ENCODE results near the gene FADS2. TPM values are rescaled to one million over a fixed set of nuclear protein-coding genes. Genes with fewer than 3 reads are reported as not detected.

FADS2 gene
- total and polyA plus RNA-seq, 7 donors, result 3.6 to 50.2 (median 21.7) TPM

GRCh38 chr11:61866958-61867343 is 38.9 kb downstream of the FADS2 start:
- no peaks in the 10 kb centered on the region for H3K27me3 ChIP-seq
- intact Hi-C loops (cut with DNase I), result no loop called here
- DNase-seq, result no peak
- 90 to 95% methylated on average over 6 of the region's 6 CpGs for WGBS, 2 donors
- TF ChIP-seq, protein P1, sequence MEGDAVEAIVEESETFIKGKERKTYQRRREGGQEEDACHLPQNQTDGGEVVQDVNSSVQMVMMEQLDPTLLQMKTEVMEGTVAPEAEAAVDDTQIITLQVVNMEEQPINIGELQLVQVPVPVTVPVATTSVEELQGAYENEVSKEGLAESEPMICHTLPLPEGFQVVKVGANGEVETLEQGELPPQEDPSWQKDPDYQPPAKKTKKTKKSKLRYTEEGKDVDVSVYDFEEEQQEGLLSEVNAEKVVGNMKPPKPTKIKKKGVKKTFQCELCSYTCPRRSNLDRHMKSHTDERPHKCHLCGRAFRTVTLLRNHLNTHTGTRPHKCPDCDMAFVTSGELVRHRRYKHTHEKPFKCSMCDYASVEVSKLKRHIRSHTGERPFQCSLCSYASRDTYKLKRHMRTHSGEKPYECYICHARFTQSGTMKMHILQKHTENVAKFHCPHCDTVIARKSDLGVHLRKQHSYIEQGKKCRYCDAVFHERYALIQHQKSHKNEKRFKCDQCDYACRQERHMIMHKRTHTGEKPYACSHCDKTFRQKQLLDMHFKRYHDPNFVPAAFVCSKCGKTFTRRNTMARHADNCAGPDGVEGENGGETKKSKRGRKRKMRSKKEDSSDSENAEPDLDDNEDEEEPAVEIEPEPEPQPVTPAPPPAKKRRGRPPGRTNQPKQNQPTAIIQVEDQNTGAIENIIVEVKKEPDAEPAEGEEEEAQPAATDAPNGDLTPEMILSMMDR (IDR thresholded peaks at IDR 0.05), result no peak
- TF ChIP-seq POLR2A (IDR thresholded peaks at IDR 0.05), result no peak
- TF ChIP-seq POLR2AphosphoS5 (IDR thresholded peaks at IDR 0.05), result no peak
- TF ChIP-seq EP300 (IDR thresholded peaks at IDR 0.05), result no peak
- H3K4me1 ChIP-seq, result peaks cover 0 to 10% (median 3%) of the 10 kb centered on the region in 4 donors
- peaks cover 0 to 43% (median 0%) of the 10 kb centered on the region in 4 donors for H3K36me3 ChIP-seq
- no peak overlapping the region for H3K4me3 ChIP-seq
- no peaks in the 10 kb centered on the region for H3K9me3 ChIP-seq
- H3K27ac ChIP-seq, result no peak overlapping the region

DNA sequence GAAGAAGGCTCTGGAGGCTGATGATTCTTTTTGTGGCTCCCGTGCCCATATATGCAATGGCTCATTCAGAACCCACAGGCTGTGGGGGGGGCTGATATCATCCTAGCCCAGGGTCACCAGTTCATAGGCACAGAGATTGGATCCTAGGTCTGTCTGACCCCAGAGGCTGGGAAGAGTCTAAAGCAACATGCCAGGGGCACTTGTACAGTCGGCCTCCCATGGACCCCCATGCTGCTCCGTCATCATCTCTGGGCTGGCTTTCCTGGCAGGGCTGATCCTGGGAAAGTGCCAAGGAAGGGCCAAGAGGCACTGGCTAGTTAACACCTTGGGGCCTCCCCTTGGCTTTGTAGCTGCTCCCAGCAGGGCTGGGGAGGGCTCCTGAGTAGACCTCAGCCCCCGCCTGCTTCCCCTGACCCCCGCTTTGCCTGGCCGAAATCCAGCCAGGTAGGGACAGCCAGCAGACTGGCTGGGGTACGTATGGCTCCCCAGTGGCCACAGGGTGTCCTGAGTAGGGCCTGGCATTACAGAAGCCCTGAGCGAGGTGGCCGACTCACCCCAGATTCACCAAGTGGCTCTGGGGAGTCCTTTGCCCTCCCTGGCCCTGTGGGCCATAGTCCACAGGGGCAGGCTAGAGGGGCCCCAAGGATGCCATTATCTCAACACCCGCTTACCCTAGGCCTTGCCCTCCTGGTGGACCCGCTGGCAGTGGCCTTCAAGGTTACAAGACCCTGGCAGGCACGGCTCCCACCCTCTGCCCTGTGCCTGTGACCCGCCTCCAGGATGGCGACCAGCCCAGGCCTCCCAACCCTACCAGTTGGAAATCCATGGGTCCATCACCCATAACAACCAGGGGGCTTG is 40.7 kb downstream of the FADS2 start:
- WGBS, 2 donors, result 87 to 88% methylated on average over 14 of the region's 14 CpGs
- intact Hi-C loops (cut with DNase I), result no loop called here
- H3K27ac ChIP-seq, result no peak overlapping the region

GRCh38 chr11:61869429-61869707 is 41.3 kb downstream of the FADS2 start:
- intact Hi-C loops (cut with DNase I), result no loop called here
- Histone ChIP-seq H3K27me3 (no peaks in the 10 kb centered on the region), H3K27ac (no peak overlapping the region), H3K4me3 (no peak overlapping the region), H3K4me1 (peaks cover 0 to 10% (median 3%) of the 10 kb centered on the region in 4 donors), H3K36me3 (peaks cover 0 to 25% (median 0%) of the 10 kb centered on the region in 4 donors), H3K9me3 (no peaks in the 10 kb centered on the region)
- no peak for DNase-seq
- no peak for TF ChIP-seq POLR2AphosphoS5 (IDR thresholded peaks at IDR 0.05)
- TF ChIP-seq POLR2A (IDR thresholded peaks at IDR 0.05), result no peak
- no peak for TF ChIP-seq EP300 (IDR thresholded peaks at IDR 0.05)
- TF ChIP-seq, protein P1 (IDR thresholded peaks at IDR 0.05), result no peak
- WGBS, 2 donors, result 46 to 78% methylated on average over 4 of the region's 4 CpGs

More for the DNA sequence above, 40.7 kb downstream of the FADS2 start:
- TF ChIP-seq EP300 (IDR thresholded peaks at IDR 0.05) (no peak), POLR2AphosphoS5 (IDR thresholded peaks at IDR 0.05) (no peak)
- Histone ChIP-seq H3K4me1 (peaks cover 0 to 10% (median 3%) of the 10 kb centered on the region in 4 donors), H3K4me3 (no peak overlapping the region), H3K36me3 (peaks cover 0 to 31% (median 0%) of the 10 kb centered on the region in 4 donors), H3K9me3 (no peaks in the 10 kb centered on the region), H3K27me3 (no peaks in the 10 kb centered on the region)
- no peak for DNase-seq

DNA sequence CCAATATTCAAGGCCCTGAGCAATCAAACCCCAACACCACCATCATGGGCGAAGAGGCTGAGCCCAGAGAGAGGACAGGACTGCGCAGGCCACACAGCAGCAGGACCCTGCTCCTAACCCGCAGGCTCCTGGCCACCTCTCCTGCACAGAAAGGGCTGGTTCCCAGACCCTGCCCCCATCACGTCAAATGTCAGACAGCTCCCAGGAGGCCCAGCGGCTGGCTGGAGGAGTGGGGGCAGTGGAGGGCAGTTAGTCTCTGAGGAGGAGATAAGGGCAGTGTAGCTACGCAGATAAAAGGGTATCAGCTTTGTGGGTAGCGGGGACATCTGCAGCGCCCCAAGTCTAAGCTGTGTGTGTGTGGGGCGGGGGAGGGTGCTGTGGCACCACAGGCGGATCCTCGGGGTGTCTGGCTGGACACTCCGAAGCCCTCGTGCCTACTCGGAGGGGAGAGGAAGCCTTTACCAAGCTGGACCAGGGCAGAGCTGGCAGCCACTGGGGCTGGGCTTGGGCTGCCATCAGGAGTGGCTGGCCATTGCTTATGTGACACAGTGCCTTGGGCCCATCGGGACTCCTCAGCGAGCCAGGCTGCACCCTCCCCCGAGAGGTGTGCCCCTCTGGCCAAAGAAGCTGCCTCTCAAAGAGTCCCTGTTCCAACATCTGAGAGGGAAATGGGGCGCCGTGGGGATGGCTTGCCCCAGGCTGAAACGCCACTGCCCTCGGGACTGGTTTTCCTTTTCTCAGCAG is 41.8 kb downstream of the FADS2 start:
- Histone ChIP-seq H3K9me3 (no peaks in the 10 kb centered on the region), H3K4me3 (no peak overlapping the region), H3K4me1 (peaks cover 0 to 10% (median 3%) of the 10 kb centered on the region in 4 donors), H3K27ac (peak overlapping the region in 1 of 4 donors; percentile 4), H3K27me3 (no peaks in the 10 kb centered on the region), H3K36me3 (peaks cover 0 to 20% (median 0%) of the 10 kb centered on the region in 4 donors)
- WGBS, 2 donors, result 82 to 86% methylated on average over 21 of the region's 21 CpGs
- TF ChIP-seq, protein P1 (IDR thresholded peaks at IDR 0.05), result no peak
- TF ChIP-seq POLR2A (IDR thresholded peaks at IDR 0.05) (no peak), EP300 (IDR thresholded peaks at IDR 0.05) (no peak), POLR2AphosphoS5 (IDR thresholded peaks at IDR 0.05) (no peak)
- no peak for DNase-seq
- intact Hi-C loops (cut with DNase I), result no loop called here

DNA sequence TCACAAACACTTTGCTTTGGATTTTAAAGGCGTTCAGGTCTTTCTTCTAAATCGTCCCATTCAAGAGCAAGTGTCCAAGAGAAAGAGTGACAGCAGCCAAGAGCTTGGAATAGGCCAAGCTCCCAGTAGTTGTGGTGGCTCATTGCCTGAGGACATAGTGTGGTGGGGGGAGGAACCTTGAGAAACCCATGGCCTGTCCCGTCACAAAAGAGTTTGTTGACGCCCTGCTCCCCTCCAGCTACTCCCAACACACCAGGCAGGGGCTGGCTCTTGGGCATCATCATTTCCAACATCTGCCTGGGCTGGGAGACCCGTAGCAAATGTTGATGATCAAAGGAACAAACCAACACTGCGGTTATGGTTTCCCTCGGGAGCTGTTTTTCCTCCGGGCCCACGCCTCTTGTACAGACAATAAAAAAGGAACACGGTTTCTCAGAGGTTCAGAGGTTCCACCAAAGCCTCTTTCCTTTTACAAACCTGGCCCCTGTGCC is 42.5 kb downstream of the FADS2 start:
- Histone ChIP-seq H3K4me3 (no peak overlapping the region), H3K9me3 (no peaks in the 10 kb centered on the region), H3K4me1 (peaks cover 0 to 10% (median 3%) of the 10 kb centered on the region in 4 donors), H3K27me3 (no peaks in the 10 kb centered on the region), H3K36me3 (peaks cover 0 to 16% (median under 1%) of the 10 kb centered on the region in 4 donors), H3K27ac (peak overlapping the region in 2 of 4 donors; percentile 4 to 46)
- TF ChIP-seq POLR2AphosphoS5 (IDR thresholded peaks at IDR 0.05) (no peak), POLR2A (IDR thresholded peaks at IDR 0.05) (no peak), EP300 (IDR thresholded peaks at IDR 0.05) (no peak)
- TF ChIP-seq, protein P1 (IDR thresholded peaks at IDR 0.05), result no peak
- no peak for DNase-seq
- intact Hi-C loops (cut with DNase I), result no loop called here
- WGBS, 2 donors, result 33 to 48% methylated on average over 10 of the region's 10 CpGs
